Fibroblast of lung (primary cell): ENCODE measurements around the gene VPS11. TPM values are rescaled to one million over a fixed set of nuclear protein-coding genes. Genes with fewer than 3 reads are reported as not detected.
A peak's percentile ranks its signal among the peaks of the same experiment; 100 is the strongest.

Source experiments
- DNase-seq, 2 donors: peaks; one replicate each; pipeline versions ENCODE4 v3.0.0 to v3.0.0-alpha.2; 2010; ENCODE audit warnings: low read depth in 2 of 2
- H2AFZ ChIP-seq: 2 replicates; pipeline ENCODE4 v1.5.1; 2012; ENCODE audit warnings: low read length, control low read depth, inconsistent platforms
- H3K27ac ChIP-seq: 2 replicates; pipeline ENCODE4 v1.5.1; 2011; ENCODE audit warnings: low read length, control low read depth; ENCODE audit not compliant: insufficient read depth
- H3K27me3 ChIP-seq: 2 replicates; pipeline ENCODE4 v1.5.1; 2011; ENCODE audit warnings: mild to moderate bottlenecking, low read length; ENCODE audit not compliant: control insufficient read depth, insufficient read depth
- H3K36me3 ChIP-seq: 2 replicates; pipeline ENCODE4 v1.5.1; 2011; ENCODE audit warnings: low read length; ENCODE audit not compliant: control insufficient read depth, insufficient read depth
- H3K4me1 ChIP-seq: 2 replicates; pipeline ENCODE4 v1.5.1; 2011; ENCODE audit warnings: low read length; ENCODE audit not compliant: control insufficient read depth, insufficient read depth; ENCODE audit errors: extremely low read depth
- H3K4me2 ChIP-seq: 2 replicates; pipeline ENCODE4 v1.5.1; 2011; ENCODE audit warnings: low read length, control low read depth; ENCODE audit not compliant: insufficient read depth; ENCODE audit errors: extremely low read depth
- H3K4me3 ChIP-seq, 4 experiments: fragments of 200-600 bp in 1 of 4; sonication (generic) in 1 of 4; replicated peaks in 1 of 4; 2 replicates each; pipeline ENCODE4 v1.5.1; 2011 to 2016; ENCODE audit warnings: low read length in 4 of 4, low read depth in 3 of 4, mild to moderate bottlenecking in 3 of 4, control low read depth in 2 of 4, inconsistent platforms in 1 of 4, mixed read lengths in 1 of 4; ENCODE audit not compliant: insufficient read depth in 1 of 4; ENCODE audit errors: control extremely low read depth in 1 of 4
- H3K79me2 ChIP-seq: 2 replicates; pipeline ENCODE4 v1.5.1; 2012; ENCODE audit warnings: mild to moderate bottlenecking, low read length, inconsistent platforms; ENCODE audit not compliant: control insufficient read depth, insufficient read depth
- H3K9ac ChIP-seq: 2 replicates; pipeline ENCODE4 v1.5.1; 2011; ENCODE audit warnings: mild to moderate bottlenecking, low read length, control low read depth; ENCODE audit not compliant: insufficient read depth
- H3K9me3 ChIP-seq: 2 replicates; pipeline ENCODE4 v1.5.1; 2012; ENCODE audit warnings: low read depth, low read length; ENCODE audit not compliant: control insufficient read depth, insufficient read depth
- H4K20me1 ChIP-seq: 2 replicates; pipeline ENCODE4 v1.5.1; 2011; ENCODE audit warnings: low read length; ENCODE audit not compliant: control insufficient read depth, insufficient read depth; ENCODE audit errors: extremely low read depth
- EZH2 ChIP-seq: IDR thresholded peaks from 2 replicates; pipeline ENCODE4 v1.5.1; 2012; ENCODE audit warnings: low read length, control low read depth, mild to moderate bottlenecking; ENCODE audit errors: missing control alignments
- polyA plus RNA-seq, 2 donors: library from polyadenylated mRNA; depleted of rRNA in 1 of 2; stranded (reverse) in 1 of 2; unstranded in 1 of 2; fragments of >200 nt; gene quantifications; 2 replicates each; pipeline ENCODE4 v1.2.1, GENCODE V29; 2011 to 2012; ENCODE audit warnings: missing spikeins in 1 of 2
- total RNA-seq: library from RNA; depleted of rRNA; stranded (reverse); fragments of >200 nt; gene quantifications from 2 replicates; pipeline ENCODE4 v1.2.1, GENCODE V29; 2014
- TF ChIP-seq, protein P1 (sequence below), 2 donors: IDR thresholded peaks in 1 of 2; conservative IDR thresholded peaks in 1 of 2; 1 replicate in 1 of 2; 2 replicates in 1 of 2; pipeline ENCODE4 v1.5.1; 2011 to 2012; ENCODE audit warnings: low read length in 2 of 2, control low read depth in 1 of 2, inconsistent platforms in 1 of 2, low read depth in 1 of 2, mild to moderate bottlenecking in 1 of 2

The VPS11 gene
- total and polyA plus RNA-seq, 2 donors (not counting 1 experiment from before 2014, with no cell fraction given): 9.1 to 34.3 TPM

DNA sequence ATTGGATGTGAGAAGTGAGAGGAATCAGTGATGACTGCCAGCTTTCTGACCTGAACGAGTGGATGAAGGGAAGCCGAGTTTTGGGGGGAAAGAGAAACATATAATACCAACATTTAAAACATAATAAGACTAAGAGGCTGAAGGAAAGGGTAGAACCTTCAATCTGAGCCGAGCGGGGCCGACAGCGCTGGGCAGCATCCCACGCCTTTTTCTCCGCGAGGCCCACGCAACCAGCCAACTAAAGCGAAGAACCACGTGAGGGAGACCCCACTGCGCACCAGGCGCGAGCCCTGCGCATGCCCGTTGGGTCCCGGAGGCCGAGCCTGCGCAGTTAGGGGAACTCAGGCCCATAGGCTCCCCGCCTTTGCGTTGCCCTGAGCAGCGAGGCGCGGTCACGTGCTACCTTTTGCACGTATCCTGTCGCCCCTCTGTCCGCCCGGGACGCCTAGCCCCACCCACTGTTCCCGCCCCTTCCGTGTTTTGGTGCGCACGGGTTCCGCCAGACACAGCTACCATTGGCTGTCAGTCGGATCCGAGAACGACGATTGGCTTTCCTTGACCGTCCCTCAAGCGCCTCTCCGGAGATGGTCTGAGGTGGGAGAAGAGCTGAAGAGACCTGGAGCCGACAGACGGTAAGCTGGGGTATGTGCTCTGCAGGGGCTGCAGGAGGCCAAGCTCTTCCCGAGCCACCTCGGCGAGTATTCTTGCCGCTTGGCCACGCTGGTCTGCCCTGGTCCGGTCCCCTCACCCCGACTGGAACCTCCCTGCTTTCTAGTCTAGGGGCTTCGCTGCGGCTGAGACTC is 53.6 kb downstream of the VPS11 start, which contains the start of gene HINFP:
Gene HINFP, plus strand, starts transcription at position 573 of the 803 bp plus-strand sequence. CDS start 5,365 bp downstream, outside the sequence.
- DNase-seq: peak; percentile 98 to 99
- H3K36me3 ChIP-seq: peaks cover 3% of the 10 kb centered on the region
- H3K4me3 ChIP-seq: peak within 1 kb of the TSS; percentile 80 to 98 (median 90)
- peaks cover 18% of the 10 kb centered on the region for H3K79me2 ChIP-seq
- peak within 1 kb of the TSS; percentile 80 for H3K9ac ChIP-seq
- H3K27ac ChIP-seq: peak within 1 kb of the TSS; percentile 84
- H2AFZ ChIP-seq: peak within 1 kb of the TSS; percentile 94
- H4K20me1 ChIP-seq: no peaks in the 10 kb centered on the region
- peaks cover 10% of the 10 kb centered on the region for H3K4me1 ChIP-seq
- H3K9me3 ChIP-seq: no peaks in the 10 kb centered on the region
- no peaks in the 10 kb centered on the region for H3K27me3 ChIP-seq
- H3K4me2 ChIP-seq: peak within 1 kb of the TSS; percentile 97
- no peak for TF ChIP-seq EZH2
- TF ChIP-seq, protein P1, sequence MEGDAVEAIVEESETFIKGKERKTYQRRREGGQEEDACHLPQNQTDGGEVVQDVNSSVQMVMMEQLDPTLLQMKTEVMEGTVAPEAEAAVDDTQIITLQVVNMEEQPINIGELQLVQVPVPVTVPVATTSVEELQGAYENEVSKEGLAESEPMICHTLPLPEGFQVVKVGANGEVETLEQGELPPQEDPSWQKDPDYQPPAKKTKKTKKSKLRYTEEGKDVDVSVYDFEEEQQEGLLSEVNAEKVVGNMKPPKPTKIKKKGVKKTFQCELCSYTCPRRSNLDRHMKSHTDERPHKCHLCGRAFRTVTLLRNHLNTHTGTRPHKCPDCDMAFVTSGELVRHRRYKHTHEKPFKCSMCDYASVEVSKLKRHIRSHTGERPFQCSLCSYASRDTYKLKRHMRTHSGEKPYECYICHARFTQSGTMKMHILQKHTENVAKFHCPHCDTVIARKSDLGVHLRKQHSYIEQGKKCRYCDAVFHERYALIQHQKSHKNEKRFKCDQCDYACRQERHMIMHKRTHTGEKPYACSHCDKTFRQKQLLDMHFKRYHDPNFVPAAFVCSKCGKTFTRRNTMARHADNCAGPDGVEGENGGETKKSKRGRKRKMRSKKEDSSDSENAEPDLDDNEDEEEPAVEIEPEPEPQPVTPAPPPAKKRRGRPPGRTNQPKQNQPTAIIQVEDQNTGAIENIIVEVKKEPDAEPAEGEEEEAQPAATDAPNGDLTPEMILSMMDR (conservative IDR thresholded peaks at IDR 0.05 in 1 of 2, IDR thresholded peaks at IDR 0.05 in 1 of 2; ENCODE audit: low read depth in 1 of 2, low read length in 2 of 2): no peak

DNA sequence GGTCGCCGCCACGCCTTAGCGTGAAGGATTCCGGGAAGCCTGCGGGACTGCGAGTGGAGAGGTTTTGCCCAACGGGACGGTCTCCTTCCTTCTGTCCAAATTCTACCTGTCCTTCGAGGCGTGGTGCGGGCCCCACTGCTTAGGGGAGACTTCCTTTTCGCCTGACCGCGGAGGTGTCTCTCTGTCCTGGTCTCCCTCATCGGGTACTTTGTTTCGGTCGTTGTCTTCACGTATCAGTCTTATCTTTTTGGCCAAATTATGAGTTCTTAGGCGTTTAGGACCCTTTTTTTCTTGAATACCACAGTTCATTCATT is 54.1 kb downstream of the VPS11 start:
- H3K9ac ChIP-seq: peak overlapping the region; percentile 80
- H3K36me3 ChIP-seq: peaks cover 2% of the 10 kb centered on the region
- TF ChIP-seq, protein P1 (conservative IDR thresholded peaks at IDR 0.05 in 1 of 2, IDR thresholded peaks at IDR 0.05 in 1 of 2; ENCODE audit: low read depth in 1 of 2, low read length in 2 of 2): no peak
- no peak for TF ChIP-seq EZH2
- peak overlapping the region; percentile 84 for H3K27ac ChIP-seq
- peaks cover 10% of the 10 kb centered on the region for H3K4me1 ChIP-seq
- H3K9me3 ChIP-seq: no peaks in the 10 kb centered on the region
- H3K27me3 ChIP-seq: no peaks in the 10 kb centered on the region
- no peak for DNase-seq
- H3K4me2 ChIP-seq: peak overlapping the region; percentile 97
- peaks cover 18% of the 10 kb centered on the region for H3K79me2 ChIP-seq
- peak overlapping the region; percentile 94 for H2AFZ ChIP-seq
- no peaks in the 10 kb centered on the region for H4K20me1 ChIP-seq
- peak overlapping the region; percentile 80 to 98 (median 90) for H3K4me3 ChIP-seq

DNA sequence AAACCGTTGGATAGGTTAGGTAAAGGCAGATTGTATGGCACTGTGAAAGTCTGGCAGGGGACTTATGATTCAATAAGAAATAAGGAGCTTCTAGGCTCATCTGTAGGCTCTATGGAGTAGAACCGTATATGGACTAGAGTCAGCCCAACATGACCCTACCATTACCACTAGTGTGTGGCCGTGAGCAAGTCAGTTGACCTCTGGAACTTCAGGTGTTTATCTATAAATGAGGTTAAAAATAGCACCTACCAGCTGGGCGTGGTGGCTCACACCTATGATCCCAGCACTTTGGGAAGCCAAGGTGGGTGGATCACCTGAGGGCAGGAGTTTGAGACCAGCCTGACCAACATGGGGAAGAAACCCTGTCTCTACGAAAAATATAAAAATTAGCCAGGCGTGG is 58.2 kb downstream of the VPS11 start:
- no peaks in the 10 kb centered on the region for H3K27me3 ChIP-seq
- TF ChIP-seq, protein P1 (conservative IDR thresholded peaks at IDR 0.05 in 1 of 2, IDR thresholded peaks at IDR 0.05 in 1 of 2; ENCODE audit: low read depth in 1 of 2, low read length in 2 of 2): no peak
- no peak for TF ChIP-seq EZH2
- peaks cover 6% of the 10 kb centered on the region for H3K4me1 ChIP-seq
- no peak overlapping the region for H3K4me2 ChIP-seq
- H3K27ac ChIP-seq: no peak overlapping the region
- no peak overlapping the region for H3K4me3 ChIP-seq
- H4K20me1 ChIP-seq: no peaks in the 10 kb centered on the region
- no peak overlapping the region for H3K9ac ChIP-seq
- H3K79me2 ChIP-seq: peaks cover 18% of the 10 kb centered on the region
- peaks cover 7% of the 10 kb centered on the region for H3K36me3 ChIP-seq
- H2AFZ ChIP-seq: no peak overlapping the region
- H3K9me3 ChIP-seq: no peaks in the 10 kb centered on the region
- no peak for DNase-seq
